Neural cell (in vitro differentiated cells): Measurements from ENCODE around the gene JAZF1. TPM values are rescaled to one million over a fixed set of nuclear protein-coding genes. Genes with fewer than 3 reads are reported as not detected.
"Not testable (repeated sequence)": the region's sequence is repeated elsewhere in the genome, so short reads cannot be mapped to it uniquely, and the experiment has no call there.

Experiments
- H2AFZ ChIP-seq: fragments of 200-600, 300-800 bp; sonication (generic), shearing (Covaris generic); 2 replicates; pipeline ENCODE4 v1.6.0; 2014; ENCODE audit warnings: low read depth, mild to moderate bottlenecking, antibody characterized with exemption, low read length, moderate library complexity
- H3F3A ChIP-seq: fragments of 200-600 bp; shearing (Covaris generic); 2 replicates; pipeline ENCODE4 v1.6.1; 2016; ENCODE audit warnings: mild to moderate bottlenecking, moderate library complexity, mixed read lengths, antibody characterized with exemption, low read length; ENCODE audit not compliant: insufficient read depth, poor library complexity, severe bottlenecking
- H3K27ac ChIP-seq: fragments of 200-600, 300-800 bp; sonication (generic), shearing (Covaris generic); 2 replicates; pipeline ENCODE4 v1.5.1; 2014; ENCODE audit warnings: mild to moderate bottlenecking, low read length, moderate library complexity
- H3K27me3 ChIP-seq: fragments of 300-800, 200-600 bp; sonication (generic), shearing (Covaris generic); 2 replicates; pipeline ENCODE4 v1.6.0; 2014; ENCODE audit warnings: mild to moderate bottlenecking, low read depth, low read length, moderate library complexity; ENCODE audit not compliant: insufficient read depth
- H3K36me3 ChIP-seq: fragments of 300-800, 200-600 bp; sonication (generic), shearing (Covaris generic); 2 replicates; pipeline ENCODE4 v1.5.1; 2014; ENCODE audit warnings: mild to moderate bottlenecking, antibody characterized with exemption, low read length, moderate library complexity; ENCODE audit not compliant: insufficient read depth
- H3K4me2 ChIP-seq: fragments of 300-800, 200-600 bp; sonication (generic), shearing (Covaris generic); 2 replicates; pipeline ENCODE4 v1.6.0; 2014; ENCODE audit warnings: mild to moderate bottlenecking, low read length
- H3K4me3 ChIP-seq: fragments of 300-800, 200-600 bp; sonication (generic), shearing (Covaris generic); 2 replicates; pipeline ENCODE4 v1.5.1; 2014; ENCODE audit warnings: mild to moderate bottlenecking, low read length, moderate library complexity
- H3K79me2 ChIP-seq: fragments of 200-600 bp; shearing (Covaris generic); replicated peaks from 2 replicates; pipeline ENCODE4 v1.6.0; 2014; ENCODE audit warnings: mild to moderate bottlenecking, low read length, moderate library complexity; ENCODE audit not compliant: insufficient read depth
- H3K9ac ChIP-seq: fragments of 300-800, 200-600 bp; sonication (generic), shearing (Covaris generic); 2 replicates; pipeline ENCODE4 v1.6.1; 2016; ENCODE audit warnings: mild to moderate bottlenecking, low read length, mixed read lengths
- H3K9me2 ChIP-seq: fragments of 200-600 bp; shearing (Covaris generic); 2 replicates; pipeline ENCODE4 v1.6.1; 2016; ENCODE audit warnings: mild to moderate bottlenecking, low read length, mixed read lengths; ENCODE audit not compliant: insufficient read depth
- H3K9me3 ChIP-seq: fragments of 200-600, 300-800 bp; sonication (generic), shearing (Covaris generic); 2 replicates; pipeline ENCODE4 v1.6.1; 2016; ENCODE audit warnings: mild to moderate bottlenecking, mixed run types, low read length, moderate library complexity, mixed read lengths
- H4K20me1 ChIP-seq: fragments of 200-600 bp; shearing (Covaris generic); 2 replicates; pipeline ENCODE4 v1.6.1; 2016; ENCODE audit warnings: mild to moderate bottlenecking, mixed run types; ENCODE audit not compliant: insufficient read depth
- CTCF ChIP-seq: fragments of 450-650 bp; IDR thresholded peaks from 2 replicates; pipeline ENCODE4 v1.5.1; 2014; ENCODE audit warnings: antibody characterized with exemption, mild to moderate bottlenecking, moderate library complexity; ENCODE audit not compliant: poor library complexity, severe bottlenecking
- EP300 ChIP-seq: fragments of 450-650 bp; conservative IDR thresholded peaks from 2 replicates; pipeline ENCODE4 v1.6.1; 2014; ENCODE audit warnings: antibody characterized with exemption, mild to moderate bottlenecking, moderate library complexity; ENCODE audit not compliant: poor library complexity, severe bottlenecking
- EZH2 ChIP-seq: fragments of 200-600, 300-800 bp; shearing (Covaris generic), sonication (generic); IDR thresholded peaks from 2 replicates; pipeline ENCODE4 v1.6.1; 2014; ENCODE audit warnings: antibody characterized with exemption, low read length, borderline replicate concordance, mild to moderate bottlenecking; ENCODE audit not compliant: insufficient read depth, poor library complexity, severe bottlenecking
- MXI1 ChIP-seq: fragments of 450-650 bp; conservative IDR thresholded peaks from 2 replicates; pipeline ENCODE4 v1.6.1; 2014; ENCODE audit warnings: antibody characterized with exemption, mild to moderate bottlenecking; ENCODE audit not compliant: poor library complexity, severe bottlenecking
- POLR2AphosphoS5 ChIP-seq: IDR thresholded peaks from 2 replicates; pipeline ENCODE4 v1.6.1; 2012
- RAD21 ChIP-seq: fragments of 450-650 bp; conservative IDR thresholded peaks from 2 replicates; pipeline ENCODE4 v1.6.1; 2014; ENCODE audit warnings: antibody characterized with exemption, mild to moderate bottlenecking, moderate library complexity
- SMC3 ChIP-seq: fragments of 450-650 bp; conservative IDR thresholded peaks from 2 replicates; pipeline ENCODE4 v1.6.1; 2014; ENCODE audit warnings: antibody characterized with exemption, mild to moderate bottlenecking, moderate library complexity; ENCODE audit not compliant: poor library complexity
- TAF1 ChIP-seq: IDR thresholded peaks from 2 replicates; pipeline ENCODE4 v1.6.1; 2012; ENCODE audit warnings: low read depth
- polyA plus RNA-seq: library from polyadenylated mRNA; depleted of rRNA; stranded (reverse); fragments of >200 nt; gene quantifications from 2 replicates; pipeline ENCODE4 v1.2.3, GENCODE V29; 2014
- TF ChIP-seq, protein P1 (sequence below): IDR thresholded peaks from 2 replicates; pipeline ENCODE4 v1.6.1; 2012; ENCODE audit warnings: borderline replicate concordance

The JAZF1 gene
- polyA plus RNA-seq, 1 donor from 2014 or later, result 29.5 TPM

DNA sequence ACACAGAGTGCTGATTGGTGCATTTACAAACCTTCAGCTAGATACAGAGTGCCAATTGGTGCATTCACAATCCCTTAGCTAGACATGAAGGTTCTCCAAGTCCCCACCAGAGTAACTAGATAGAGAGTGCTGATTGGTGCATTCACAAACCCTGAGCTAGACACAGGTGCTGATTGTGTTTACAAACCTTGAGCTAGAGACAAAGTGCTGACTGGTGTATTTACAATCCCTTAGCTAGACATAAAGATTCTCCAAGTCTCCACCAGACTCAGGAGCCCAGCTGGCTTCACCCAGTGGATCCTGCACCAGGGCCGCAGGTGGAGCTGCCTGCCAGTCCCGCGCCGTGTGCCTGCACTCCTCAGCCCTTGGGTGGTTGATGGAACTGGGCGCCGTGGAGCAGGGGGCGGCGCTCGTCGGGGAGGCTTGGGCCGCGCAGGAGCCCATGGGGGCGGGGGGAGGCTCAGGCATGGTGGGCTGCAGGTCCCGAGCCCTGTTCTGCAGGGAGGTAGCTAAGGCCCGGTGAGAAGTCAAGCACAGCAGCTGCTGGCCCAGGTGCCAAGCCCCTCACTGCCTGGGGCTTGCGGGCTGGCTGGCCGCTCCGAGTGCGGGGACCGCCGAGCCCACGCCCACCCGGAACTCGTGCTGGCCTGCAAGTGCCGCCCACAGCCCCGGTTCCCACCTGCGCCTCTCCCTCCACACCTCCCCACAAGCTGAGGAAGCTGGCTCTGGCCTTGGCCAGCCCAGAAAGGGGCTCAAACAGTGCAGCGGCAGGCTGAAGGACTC is 323.7 kb downstream of the JAZF1 start:
- not testable (repeated sequence) for H3K27ac ChIP-seq, H3K9me3 ChIP-seq, H2AFZ ChIP-seq, H3K4me3 ChIP-seq, H4K20me1 ChIP-seq, H3F3A ChIP-seq, H3K36me3 ChIP-seq, H3K9me2 ChIP-seq, H3K4me2 ChIP-seq, H3K79me2 ChIP-seq, H3K27me3 ChIP-seq, H3K9ac ChIP-seq

DNA sequence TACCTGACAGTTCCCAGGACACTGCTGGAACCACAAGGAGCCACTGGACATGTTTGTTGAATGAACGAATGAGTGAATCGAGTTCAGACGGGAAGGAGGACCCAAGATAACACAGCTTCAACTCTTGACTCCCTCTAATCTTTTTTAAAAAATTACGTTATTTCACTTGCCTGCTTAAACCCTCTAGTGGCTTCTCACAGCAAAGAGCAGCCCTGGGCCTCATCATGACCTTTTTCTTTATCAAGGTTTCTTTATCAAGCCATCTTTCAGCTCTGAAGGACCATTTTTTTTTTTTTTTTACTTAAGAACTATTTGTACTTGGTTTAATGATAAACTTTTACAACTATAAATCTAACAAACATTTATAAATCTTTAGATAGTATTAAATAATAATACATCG is 330.1 kb downstream of the JAZF1 start:
- H2AFZ ChIP-seq, result no peak overlapping the region
- H3F3A ChIP-seq, result no peaks in the 10 kb centered on the region
- TF ChIP-seq, protein P1, sequence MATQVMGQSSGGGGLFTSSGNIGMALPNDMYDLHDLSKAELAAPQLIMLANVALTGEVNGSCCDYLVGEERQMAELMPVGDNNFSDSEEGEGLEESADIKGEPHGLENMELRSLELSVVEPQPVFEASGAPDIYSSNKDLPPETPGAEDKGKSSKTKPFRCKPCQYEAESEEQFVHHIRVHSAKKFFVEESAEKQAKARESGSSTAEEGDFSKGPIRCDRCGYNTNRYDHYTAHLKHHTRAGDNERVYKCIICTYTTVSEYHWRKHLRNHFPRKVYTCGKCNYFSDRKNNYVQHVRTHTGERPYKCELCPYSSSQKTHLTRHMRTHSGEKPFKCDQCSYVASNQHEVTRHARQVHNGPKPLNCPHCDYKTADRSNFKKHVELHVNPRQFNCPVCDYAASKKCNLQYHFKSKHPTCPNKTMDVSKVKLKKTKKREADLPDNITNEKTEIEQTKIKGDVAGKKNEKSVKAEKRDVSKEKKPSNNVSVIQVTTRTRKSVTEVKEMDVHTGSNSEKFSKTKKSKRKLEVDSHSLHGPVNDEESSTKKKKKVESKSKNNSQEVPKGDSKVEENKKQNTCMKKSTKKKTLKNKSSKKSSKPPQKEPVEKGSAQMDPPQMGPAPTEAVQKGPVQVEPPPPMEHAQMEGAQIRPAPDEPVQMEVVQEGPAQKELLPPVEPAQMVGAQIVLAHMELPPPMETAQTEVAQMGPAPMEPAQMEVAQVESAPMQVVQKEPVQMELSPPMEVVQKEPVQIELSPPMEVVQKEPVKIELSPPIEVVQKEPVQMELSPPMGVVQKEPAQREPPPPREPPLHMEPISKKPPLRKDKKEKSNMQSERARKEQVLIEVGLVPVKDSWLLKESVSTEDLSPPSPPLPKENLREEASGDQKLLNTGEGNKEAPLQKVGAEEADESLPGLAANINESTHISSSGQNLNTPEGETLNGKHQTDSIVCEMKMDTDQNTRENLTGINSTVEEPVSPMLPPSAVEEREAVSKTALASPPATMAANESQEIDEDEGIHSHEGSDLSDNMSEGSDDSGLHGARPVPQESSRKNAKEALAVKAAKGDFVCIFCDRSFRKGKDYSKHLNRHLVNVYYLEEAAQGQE, result no peak
- TF ChIP-seq EZH2, result no peak
- TF ChIP-seq CTCF, result no peak
- TF ChIP-seq EP300, result no peak
- no peak for TF ChIP-seq SMC3
- no peak for TF ChIP-seq TAF1
- TF ChIP-seq POLR2AphosphoS5, result no peak
- no peak for TF ChIP-seq MXI1
- no peak for TF ChIP-seq RAD21
- H3K9me2 ChIP-seq, result no peaks in the 10 kb centered on the region
- H3K27me3 ChIP-seq, result no peaks in the 10 kb centered on the region
- H3K9me3 ChIP-seq, result no peaks in the 10 kb centered on the region
- no peak overlapping the region for H3K4me3 ChIP-seq
- no peak overlapping the region for H3K4me2 ChIP-seq
- H3K9ac ChIP-seq, result no peak overlapping the region
- H4K20me1 ChIP-seq, result no peaks in the 10 kb centered on the region
- H3K36me3 ChIP-seq, result no peaks in the 10 kb centered on the region
- no peak overlapping the region for H3K27ac ChIP-seq
- no peaks in the 10 kb centered on the region for H3K79me2 ChIP-seq
